GM18868 (cell line): ENCODE measurements around the gene FLYWCH1.

Experiments
- ATAC-seq: cut with Tn5 transposase; IDR thresholded peaks from one replicate; pipeline ENCODE4 v1.9.1; 2021; ENCODE audit warnings: mild to moderate bottlenecking, moderate library complexity; ENCODE audit not compliant: unreplicated experiment

Gene FLYWCH1

DNA sequence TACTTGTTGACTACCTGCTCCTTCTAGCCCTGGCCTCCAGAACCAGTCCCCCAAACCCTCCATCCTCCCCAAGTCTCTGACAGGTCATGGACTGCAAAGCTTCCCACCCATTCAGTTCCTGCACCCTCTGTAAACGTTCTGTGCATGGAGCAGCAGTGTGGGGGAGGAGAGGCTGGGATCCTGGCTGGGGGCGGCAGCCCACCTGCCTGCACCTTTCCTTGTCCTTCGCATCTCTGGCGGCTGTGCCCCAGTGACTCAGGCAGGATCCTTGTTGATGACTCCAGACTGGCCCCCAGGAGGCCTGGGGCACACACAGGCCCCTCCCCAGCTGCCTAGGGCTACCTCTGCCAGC is 70.1 kb downstream of the FLYWCH1 start:
- no peak for ATAC-seq

DNA sequence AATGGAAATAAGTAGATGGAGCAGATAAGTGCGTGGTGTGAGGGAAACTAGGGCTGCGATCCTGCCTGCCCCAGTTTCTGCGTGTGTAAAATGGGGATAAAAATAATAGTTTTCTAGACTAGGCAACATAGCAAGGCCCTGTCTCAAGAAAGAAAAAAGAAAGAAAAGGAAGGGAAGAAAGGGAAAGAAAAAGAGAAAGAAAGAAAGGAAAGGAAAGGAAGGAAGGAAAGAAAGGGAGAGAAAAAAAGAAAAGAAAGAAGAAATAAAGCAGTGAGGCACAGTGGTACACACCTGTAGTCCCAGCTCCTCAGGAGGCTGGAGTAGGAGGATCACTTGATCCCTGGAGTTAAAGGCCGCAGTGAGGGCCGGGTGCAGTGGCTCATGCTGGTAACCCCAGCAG is 70.7 kb downstream of the FLYWCH1 start:
- ATAC-seq: no peak

DNA sequence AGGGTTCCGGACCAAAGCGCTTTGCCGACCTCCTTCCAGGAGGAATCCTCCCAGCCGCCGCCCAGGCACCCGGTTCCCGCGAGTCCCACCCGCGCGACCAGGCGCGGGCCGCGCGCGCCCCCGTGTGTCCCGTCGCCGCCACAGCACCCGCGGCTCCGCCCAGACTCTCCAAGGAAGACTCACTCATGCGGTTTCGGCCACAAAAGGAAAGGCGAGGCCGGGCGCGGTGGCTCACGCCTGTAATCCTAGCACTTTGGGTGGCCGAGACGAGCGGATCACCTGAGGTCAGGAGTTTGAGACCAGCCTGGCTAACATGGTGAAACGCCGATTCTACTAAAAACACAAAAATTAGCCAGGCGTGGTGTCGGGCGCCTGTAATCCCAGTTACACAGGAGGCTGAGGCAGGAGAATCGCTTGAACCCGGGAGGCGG is 72.0 kb downstream of the FLYWCH1 start:
- no peak for ATAC-seq

DNA sequence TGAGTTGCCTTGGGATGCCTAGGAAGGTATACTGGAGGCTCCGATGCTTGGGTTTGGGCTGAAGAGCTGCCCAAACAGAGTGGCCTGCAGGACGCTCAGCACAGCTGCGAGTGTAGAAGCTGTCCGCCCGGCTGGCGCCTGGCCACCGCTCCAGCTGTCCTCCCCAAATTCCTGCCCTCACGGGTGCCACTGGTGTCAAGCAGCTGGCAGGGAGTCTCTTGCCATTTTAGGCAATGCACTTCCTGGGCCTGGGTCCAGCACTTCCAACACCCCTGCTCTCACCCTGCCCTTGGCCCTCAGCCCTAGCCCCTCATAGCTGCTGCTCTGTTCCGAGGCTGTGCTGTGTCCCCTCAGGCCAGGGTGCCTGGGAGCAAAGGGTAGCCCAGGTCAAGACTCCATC is 73.7 kb downstream of the FLYWCH1 start:
- ATAC-seq: no peak

DNA sequence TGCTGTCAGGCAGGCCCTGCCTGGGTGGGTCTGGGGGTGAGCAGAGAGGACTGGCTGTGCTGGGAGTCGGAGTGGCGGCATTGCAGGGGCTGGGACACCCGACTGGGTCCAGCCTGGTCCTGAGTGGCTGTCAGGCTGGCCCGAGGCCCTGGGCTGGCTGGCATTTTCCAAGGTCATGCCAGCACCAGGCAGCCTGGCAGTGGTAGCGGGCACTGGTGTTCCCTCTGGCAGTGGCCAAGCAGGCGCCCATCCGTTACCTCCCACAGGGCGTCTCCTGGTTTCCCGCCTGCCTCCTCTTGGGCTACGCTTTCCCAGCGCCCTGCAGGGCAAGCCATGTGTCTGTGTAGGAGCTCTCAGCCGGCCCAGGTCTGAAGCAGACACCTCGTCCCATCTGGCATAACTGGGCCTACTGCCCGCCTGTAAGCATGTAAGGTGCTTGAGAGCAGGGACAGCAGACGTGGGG is 74.2 kb downstream of the FLYWCH1 start:
- no peak for ATAC-seq

DNA sequence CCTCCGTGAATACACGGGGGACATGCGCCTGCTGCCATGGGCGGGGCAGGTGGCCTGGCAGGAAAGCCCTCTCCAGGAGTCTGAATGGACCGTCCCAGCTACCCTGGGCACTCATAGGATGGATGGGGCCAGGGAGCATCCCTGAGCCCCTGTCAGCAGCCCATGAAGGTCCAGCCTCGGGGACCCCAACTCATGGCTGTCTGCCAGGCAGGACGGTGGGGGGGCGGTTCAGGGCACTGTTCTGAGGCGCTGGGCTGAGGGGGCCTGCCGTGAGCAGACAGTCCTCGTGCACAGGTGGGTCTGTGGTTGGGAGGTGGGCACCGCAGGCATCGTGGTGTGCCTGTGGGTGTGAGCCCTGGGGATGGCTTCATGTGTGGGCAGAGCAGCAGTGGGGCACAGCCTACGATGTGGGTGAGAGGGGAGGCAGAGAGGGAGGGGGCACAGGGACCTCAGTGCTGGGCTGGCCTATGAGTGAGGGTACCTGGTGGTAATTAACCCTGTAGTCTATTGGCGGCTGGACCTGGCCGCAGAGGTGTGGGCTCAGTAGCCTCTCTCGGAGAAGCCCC is 75.0 kb downstream of the FLYWCH1 start:
- ATAC-seq: no peak

DNA sequence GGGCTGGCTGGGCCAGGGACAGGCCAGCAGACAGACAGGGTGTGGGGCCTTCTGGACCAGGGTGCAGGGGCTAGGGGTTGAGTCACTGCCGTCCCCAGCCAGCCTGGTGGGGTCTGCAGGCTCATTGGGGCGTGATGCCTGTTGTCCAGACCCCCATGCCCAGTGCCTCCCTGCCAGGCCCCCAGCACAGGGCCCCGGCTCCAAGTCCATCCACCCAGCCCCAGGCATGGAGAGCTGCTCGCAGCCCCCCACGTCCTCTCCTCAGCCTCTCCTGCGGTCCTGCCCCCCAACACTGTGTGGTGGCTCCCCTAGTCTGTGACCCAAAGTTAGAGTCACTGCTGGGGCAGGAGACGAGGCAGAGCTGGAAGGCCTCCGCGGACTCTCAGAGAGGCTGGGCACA is 75.6 kb downstream of the FLYWCH1 start:
- no peak for ATAC-seq

DNA sequence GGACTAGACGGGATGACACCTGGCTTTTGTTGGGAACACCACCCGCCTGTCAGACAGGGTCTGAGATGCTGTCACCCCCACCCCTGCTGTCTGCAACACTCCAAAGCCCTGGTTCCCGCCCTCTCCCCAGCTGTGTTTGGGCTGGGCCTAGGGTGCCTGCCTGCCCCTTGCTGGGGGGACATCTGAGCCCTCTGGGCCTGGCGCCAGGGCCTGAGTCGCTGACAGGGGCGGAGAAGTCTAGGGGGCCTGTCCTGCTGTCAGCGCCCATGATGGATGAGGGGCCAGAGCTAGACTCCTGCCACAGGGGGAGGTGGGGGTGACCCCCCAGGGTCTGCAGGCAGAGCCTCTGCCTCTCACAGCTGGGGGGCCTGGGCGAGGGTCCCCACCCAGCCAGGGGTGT is 76.1 kb downstream of the FLYWCH1 start:
- no peak for ATAC-seq

DNA sequence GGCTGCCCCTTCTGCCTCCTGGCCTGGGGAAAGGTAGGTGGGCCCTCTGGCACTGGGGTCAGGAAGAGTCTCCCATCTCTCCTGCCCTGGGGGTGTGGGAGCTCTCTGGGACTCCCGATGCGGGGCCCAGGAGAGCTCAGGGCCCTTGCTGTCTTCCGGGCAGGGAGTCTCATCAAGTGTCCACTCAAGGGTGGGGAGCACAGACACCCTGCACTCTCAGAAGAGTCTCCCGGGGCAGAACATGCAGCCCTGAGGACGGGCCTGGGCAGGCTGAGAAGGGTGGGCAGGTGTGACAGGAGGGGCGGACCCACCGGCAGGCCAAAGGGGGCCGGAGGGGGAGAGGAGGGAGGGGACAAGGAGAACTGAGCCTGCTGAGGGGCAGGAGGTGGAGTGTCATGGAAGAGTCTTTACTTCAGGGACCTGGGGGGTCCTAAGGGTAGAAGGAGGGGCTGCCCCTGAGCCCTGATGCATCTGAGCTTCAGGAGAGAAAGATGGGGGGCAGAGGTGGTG is 76.9 kb downstream of the FLYWCH1 start:
- ATAC-seq: no peak

DNA sequence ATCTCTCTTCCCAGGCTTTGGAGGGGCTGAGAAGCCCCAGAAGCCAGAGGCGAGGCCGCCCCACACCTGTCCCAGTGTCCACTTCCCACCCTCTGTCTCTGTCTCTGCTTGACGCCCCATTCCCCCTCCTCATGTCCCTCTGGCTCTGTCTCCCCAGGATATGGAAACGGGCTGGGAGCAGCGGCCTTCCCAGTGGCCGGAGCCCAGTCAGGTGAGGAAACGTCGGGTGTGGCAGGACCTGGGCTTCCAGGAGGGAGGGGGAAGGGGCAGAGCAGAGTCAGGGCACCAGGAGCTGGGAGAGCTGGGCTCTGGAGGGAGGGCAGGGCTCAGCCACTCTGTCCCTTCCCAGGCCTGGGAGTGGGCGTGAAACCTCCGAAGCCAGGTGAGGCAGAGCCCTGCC is 79.2 kb downstream of the FLYWCH1 start:
- no peak for ATAC-seq

DNA sequence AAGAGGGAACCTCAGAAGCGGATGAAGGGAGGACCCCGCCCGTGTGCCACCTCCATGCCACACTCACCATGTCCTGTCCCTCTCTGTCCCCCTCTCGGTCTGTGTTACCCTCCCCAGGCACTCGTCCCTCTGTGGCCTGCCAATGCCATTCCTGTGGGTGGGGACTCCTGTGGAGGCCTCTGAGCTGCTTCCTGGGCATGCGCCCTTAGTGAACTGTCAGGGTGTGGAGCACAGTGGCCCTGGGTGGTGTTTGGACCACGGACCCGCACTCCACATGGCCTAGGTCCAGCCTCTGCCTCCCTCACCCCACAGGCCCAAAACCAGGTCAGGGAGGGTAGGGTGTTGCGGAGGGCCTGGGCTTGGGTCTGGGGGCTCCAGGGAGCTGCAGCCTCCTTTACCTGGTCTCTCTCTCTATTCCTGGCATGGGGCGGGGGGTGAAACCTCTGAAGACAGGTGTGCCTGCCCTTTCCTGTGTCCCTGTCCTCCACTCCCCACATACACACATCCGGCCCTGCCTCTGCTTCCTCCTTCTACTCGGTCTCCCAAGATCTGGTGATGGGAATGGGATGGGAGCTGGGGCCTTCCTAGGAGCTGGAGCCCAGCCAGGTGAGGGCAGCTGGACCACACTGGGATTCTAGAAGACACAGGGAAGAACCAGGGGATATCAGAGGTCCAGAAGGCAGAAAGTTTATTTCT is 80.0 kb downstream of the FLYWCH1 start:
- ATAC-seq: no peak

DNA sequence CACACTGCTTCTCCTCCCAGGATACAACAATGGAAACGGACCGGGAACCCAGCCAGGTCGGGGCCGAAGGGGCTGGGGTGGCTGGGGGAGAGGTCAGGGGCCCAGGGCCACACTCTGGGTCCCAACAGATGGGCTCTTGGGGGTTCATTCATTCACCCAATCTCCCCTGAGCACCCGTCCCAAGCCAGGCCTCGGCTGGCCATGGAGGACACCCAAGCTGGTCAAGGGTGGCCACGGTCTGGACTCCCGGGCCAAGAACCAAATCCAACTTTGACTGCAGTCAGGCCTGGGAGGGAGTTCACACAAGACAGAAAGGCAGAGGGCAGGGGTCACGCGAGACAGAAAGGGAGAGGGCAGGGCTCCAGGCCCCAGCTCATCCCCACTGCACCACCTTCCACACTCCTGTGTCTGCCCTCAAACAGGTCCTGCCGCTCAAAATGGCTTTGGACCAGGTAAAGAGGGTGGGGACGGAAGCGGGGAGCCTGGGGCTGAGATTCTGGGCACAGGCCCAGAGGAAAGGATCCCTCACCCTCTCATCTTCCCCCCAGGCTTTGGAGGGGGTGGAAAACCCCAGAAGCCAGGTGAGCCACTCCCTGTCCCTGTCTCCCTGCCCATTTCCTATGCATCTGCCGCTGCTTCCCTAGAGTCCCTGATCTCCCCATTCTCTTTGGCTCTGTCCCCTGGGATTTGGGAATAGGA is 80.8 kb downstream of the FLYWCH1 start:
- no peak for ATAC-seq

DNA sequence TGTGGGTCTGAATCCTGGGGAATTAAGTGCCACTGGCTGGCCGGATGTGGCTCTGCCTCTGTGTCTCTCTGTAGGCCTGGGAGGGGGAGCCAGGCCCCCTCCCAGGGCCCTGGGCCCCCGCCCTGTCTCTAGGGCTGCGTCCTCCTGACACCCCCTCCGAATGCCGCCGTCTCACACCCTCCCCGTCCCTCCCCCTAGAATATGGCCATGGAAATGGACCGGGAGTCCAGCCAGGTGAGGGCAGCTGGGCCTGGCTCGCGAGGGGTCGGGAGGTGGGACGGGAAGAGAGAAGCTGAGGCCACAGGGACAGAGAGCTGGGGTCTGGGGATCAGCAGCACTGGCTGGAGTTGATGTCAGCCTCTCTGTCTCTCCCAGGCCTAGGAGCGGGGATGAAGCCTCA is 84.6 kb downstream of the FLYWCH1 start:
- ATAC-seq: no peak

DNA sequence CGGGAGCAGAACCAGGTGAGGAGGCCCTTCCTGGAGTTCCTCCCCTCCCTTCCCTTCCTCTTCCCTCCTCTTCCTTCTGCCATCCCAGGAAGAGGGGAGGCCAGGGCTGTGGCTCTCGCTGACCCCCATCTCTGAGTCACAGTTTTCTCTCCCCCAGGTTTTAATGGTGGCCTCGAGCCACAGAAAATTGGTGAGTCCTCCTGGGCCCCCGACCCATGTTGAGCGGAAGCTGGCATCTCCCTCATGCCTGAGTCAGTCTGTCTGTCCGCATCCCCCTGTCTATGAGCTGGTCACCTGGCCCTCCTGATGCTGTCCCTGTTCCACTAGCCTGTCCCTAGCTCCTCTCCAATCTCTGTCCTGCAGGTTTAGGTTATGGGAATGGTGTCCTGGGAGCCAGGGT is 88.2 kb downstream of the FLYWCH1 start:
- no peak for ATAC-seq

DNA sequence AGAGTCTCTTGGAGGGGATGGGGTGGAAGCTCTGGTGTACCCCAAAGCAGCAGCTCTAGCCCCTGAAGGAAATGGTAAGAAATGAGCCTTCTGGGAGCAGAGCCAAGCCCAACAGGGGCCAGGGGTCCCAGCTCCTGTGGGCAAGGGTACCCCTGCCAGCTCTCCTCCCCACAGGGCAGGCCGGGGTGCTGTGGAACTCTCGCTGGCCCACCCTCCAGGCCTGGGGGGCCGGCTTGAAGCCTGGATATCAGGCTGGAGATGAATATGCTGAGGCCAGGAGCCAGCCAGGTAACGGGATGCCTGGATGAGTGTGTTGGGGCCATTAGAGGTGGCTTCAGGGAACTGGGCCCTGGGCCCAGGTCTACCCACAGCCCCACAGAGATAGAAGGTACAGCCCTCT is 88.8 kb downstream of the FLYWCH1 start:
- ATAC-seq: no peak
